Endothelial cell (in vitro differentiated cells): ENCODE measurements around the gene CERT1. TPM values are rescaled to one million over a fixed set of nuclear protein-coding genes. Genes with fewer than 3 reads are reported as not detected.

Experiments used
- DNase-seq: peaks from one replicate; pipeline ENCODE4 v3.0.0; 2021; ENCODE audit warnings: low spot score
- H3K27ac Mint-ChIP-seq: one replicate; pipeline ENCODE4 v1.8.0; 2021; ENCODE audit warnings: mixed read lengths, inconsistent platforms; ENCODE audit not compliant: unreplicated experiment
- H3K27me3 Mint-ChIP-seq: one replicate; pipeline ENCODE4 v1.8.0; 2021; ENCODE audit warnings: mild to moderate bottlenecking, moderate library complexity, mixed read lengths, inconsistent platforms; ENCODE audit not compliant: unreplicated experiment
- H3K36me3 Mint-ChIP-seq: one replicate; pipeline ENCODE4 v1.8.0; 2021; ENCODE audit warnings: mild to moderate bottlenecking, low read depth, mixed read lengths, inconsistent platforms; ENCODE audit not compliant: unreplicated experiment
- H3K4me1 Mint-ChIP-seq: one replicate; pipeline ENCODE4 v1.8.0; 2021; ENCODE audit warnings: mild to moderate bottlenecking, mixed read lengths, inconsistent platforms; ENCODE audit not compliant: unreplicated experiment
- H3K4me3 Mint-ChIP-seq: one replicate; pipeline ENCODE4 v1.8.0; 2021; ENCODE audit warnings: mild to moderate bottlenecking, mixed read lengths, inconsistent platforms; ENCODE audit not compliant: unreplicated experiment
- H3K9me3 Mint-ChIP-seq: one replicate; pipeline ENCODE4 v1.8.0; 2021; ENCODE audit warnings: mixed read lengths, inconsistent platforms; ENCODE audit not compliant: unreplicated experiment
- total RNA-seq: library from RNA; stranded (reverse); fragmentation: NEBNext Ultra II Directional; extraction: Animal tissue kit (Norgen Biotek cat#: 25700); gene quantifications from one replicate; pipeline ENCODE4 v1.2.1, GENCODE V29; 2021; ENCODE audit not compliant: unreplicated experiment
- TF ChIP-seq, protein P1 (sequence below): fragments of 200-600 bp; sonication (generic); IDR thresholded peaks from one replicate; pipeline ENCODE4 v1.5.0; 2021; ENCODE audit warnings: antibody characterized with exemption; ENCODE audit not compliant: unreplicated experiment

Gene CERT1
- total RNA-seq, 1 donor from 2014 or later = 46.8 TPM

- Mint-ChIP-seq H3K4me3 (no peak overlapping the region), H3K27ac (no peak overlapping the region), H3K36me3 (peaks cover 3% of the 10 kb centered on the region), H3K4me1 (no peaks in the 10 kb centered on the region), H3K27me3 (no peaks in the 10 kb centered on the region), H3K9me3 (no peaks in the 10 kb centered on the region)
- TF ChIP-seq, protein P1, sequence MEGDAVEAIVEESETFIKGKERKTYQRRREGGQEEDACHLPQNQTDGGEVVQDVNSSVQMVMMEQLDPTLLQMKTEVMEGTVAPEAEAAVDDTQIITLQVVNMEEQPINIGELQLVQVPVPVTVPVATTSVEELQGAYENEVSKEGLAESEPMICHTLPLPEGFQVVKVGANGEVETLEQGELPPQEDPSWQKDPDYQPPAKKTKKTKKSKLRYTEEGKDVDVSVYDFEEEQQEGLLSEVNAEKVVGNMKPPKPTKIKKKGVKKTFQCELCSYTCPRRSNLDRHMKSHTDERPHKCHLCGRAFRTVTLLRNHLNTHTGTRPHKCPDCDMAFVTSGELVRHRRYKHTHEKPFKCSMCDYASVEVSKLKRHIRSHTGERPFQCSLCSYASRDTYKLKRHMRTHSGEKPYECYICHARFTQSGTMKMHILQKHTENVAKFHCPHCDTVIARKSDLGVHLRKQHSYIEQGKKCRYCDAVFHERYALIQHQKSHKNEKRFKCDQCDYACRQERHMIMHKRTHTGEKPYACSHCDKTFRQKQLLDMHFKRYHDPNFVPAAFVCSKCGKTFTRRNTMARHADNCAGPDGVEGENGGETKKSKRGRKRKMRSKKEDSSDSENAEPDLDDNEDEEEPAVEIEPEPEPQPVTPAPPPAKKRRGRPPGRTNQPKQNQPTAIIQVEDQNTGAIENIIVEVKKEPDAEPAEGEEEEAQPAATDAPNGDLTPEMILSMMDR = no peak
- no peak for DNase-seq
These were observed 28.9 kb downstream of the CERT1 start for GRCh38 chr5:75482482-75482881.

DNA sequence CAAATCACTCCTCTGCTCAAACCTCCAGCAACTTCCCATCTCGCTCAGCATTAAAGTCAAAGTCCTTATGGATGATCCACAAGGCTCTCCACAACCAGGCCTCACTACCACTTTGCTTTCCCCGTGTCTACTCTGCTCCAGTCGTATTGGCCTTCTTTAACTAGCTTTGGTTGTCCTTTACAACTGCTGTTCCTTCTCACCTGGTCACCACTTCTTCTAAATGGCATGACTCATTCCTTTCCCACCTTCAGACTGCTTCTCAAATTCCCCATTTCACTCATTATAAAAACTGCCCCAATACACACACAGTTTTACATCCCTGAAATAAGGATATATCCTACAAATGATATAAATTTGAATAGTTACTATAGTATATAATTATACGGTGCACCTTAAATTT, 30.4 kb downstream of the CERT1 start:
- Mint-ChIP-seq H3K4me1 (peaks cover 12% of the 10 kb centered on the region), H3K9me3 (no peaks in the 10 kb centered on the region), H3K27me3 (no peaks in the 10 kb centered on the region), H3K36me3 (no peaks in the 10 kb centered on the region), H3K4me3 (no peak overlapping the region), H3K27ac (no peak overlapping the region)
- no peak for DNase-seq
- TF ChIP-seq, protein P1 = no peak

DNA sequence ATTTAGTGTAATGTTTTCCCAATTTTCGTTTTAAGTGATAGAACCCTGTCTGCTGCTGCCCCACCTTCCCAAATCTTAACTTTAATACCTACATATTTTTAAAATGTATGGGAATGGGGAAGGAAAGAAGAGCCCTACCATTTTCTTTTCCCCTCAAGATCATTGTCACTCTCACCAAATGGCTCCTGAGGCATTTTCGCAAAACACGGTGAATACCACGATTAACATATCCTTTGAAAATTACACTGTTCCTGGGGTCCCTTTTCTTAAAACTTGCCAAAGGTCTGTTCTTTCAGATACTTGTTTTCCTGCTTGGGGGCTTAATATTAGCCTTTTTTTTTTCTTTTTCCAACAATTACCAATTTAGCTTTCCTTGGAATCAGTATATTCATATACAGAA, 36.1 kb downstream of the CERT1 start:
- peaks cover 20% of the 10 kb centered on the region for H3K4me1 Mint-ChIP-seq
- H3K36me3 Mint-ChIP-seq = peaks cover 8% of the 10 kb centered on the region
- no peak overlapping the region for H3K4me3 Mint-ChIP-seq

DNA sequence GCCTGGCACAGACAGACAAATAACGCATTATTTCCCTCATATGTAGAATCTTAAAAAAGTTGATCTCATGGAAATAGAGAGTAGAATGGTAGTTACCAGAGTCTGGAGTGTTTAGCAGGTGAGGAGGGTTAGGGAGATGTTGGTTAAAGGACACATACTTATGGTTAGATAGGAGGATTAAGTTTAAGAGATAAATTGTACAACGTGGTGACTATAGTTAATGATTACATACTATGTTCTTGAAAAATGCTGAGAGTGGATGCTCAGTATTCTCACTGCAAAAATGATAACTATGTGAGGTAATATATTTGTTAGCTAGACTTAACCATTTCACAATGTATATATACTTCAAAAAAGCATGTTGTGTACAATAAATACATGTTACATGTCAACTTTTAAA, 38.0 kb downstream of the CERT1 start:
- Mint-ChIP-seq H3K4me1 (peaks cover 20% of the 10 kb centered on the region), H3K4me3 (no peak overlapping the region), H3K27ac (no peak overlapping the region), H3K9me3 (no peaks in the 10 kb centered on the region), H3K27me3 (peaks cover 2% of the 10 kb centered on the region), H3K36me3 (peaks cover 15% of the 10 kb centered on the region)
- TF ChIP-seq, protein P1 = no peak
- DNase-seq = no peak

More for the DNA sequence above, 36.1 kb downstream of the CERT1 start:
- H3K27me3 Mint-ChIP-seq = peaks cover 2% of the 10 kb centered on the region
- no peak overlapping the region for H3K27ac Mint-ChIP-seq
- no peak for DNase-seq
- H3K9me3 Mint-ChIP-seq = no peaks in the 10 kb centered on the region
- TF ChIP-seq, protein P1 = no peak

DNA sequence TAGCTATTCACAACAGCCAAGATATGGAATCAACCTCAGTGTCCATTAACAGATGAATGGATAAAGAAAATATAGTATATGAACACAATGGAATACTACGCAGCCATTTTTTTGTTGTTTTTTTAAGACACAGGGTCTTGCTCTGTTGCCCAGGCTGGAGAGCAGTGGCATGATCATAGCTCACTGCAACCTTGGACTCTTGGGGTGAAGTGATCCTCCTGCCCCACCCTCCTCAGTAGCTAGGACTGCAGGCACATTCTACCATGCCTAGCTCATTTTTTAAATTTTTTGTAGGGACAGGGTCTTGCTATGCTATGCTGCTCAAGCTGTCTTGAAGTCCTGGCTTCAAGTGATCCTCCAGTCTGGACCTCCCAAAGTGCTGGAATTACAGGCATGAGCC, 38.5 kb downstream of the CERT1 start:
- Mint-ChIP-seq H3K36me3 (peaks cover 15% of the 10 kb centered on the region), H3K4me1 (peaks cover 20% of the 10 kb centered on the region), H3K4me3 (no peak overlapping the region), H3K27me3 (peaks cover 2% of the 10 kb centered on the region), H3K27ac (no peak overlapping the region), H3K9me3 (no peaks in the 10 kb centered on the region)
- TF ChIP-seq, protein P1 = no peak
- no peak for DNase-seq
